GM23248 (cell line): ENCODE data around the gene FRMPD3.

ENCODE experiments used
- EZH2 ChIP-seq: fragments of 200-600 bp; sonication (generic); IDR thresholded peaks from 2 replicates; pipeline ENCODE4 v1.6.1; 2018; ENCODE audit warnings: antibody characterized with exemption, mild to moderate bottlenecking; ENCODE audit not compliant: insufficient read depth, poor library complexity, severe bottlenecking
- EZH2phosphoT487 ChIP-seq: fragments of 200-600 bp; sonication (generic); IDR thresholded peaks from 2 replicates; pipeline ENCODE4 v1.6.1; 2018; ENCODE audit warnings: antibody characterized with exemption, moderate library complexity, mild to moderate bottlenecking, low read depth; ENCODE audit not compliant: insufficient read depth

GRCh38 chrX:107457289-107457688, 7.8 kb downstream of the FRMPD3 start:
- TF ChIP-seq EZH2phosphoT487 (no peak), EZH2 (no peak)
